Psoas muscle (tissue), 8 donors: ENCODE results near the gene CDC42EP3. TPM values are rescaled to one million over a fixed set of nuclear protein-coding genes. Genes with fewer than 3 reads are reported as not detected.

Experiments used
- ATAC-seq, 4 donors: fragments of 200-7000 bp; cut with Tn5 transposase; one replicate each; pipeline ENCODE4 v1.9.1; 2020; ENCODE audit warnings: moderate library complexity in 3 of 4, mild to moderate bottlenecking in 2 of 4
- DNase-seq, 2 donors: peaks; one replicate each; pipeline ENCODE4 v3.0.0-alpha.2; 2020
- H3K27ac ChIP-seq: fragments of 200-600 bp; one replicate; pipeline ENCODE4 v1.8.0; 2022
- H3K27me3 ChIP-seq, 3 donors: fragments of 200-600 bp in 1 of 3; one replicate each; pipeline versions ENCODE4 v1.6.1 to v1.8.0; 2013 to 2022; ENCODE audit warnings: low read length in 2 of 3, mild to moderate bottlenecking in 2 of 3, moderate library complexity in 1 of 3; ENCODE audit not compliant: insufficient read depth in 3 of 3
- H3K36me3 ChIP-seq, 2 donors: fragments of 200-600 bp in 1 of 2; one replicate each; pipeline versions ENCODE4 v1.6.1 to v1.8.0; 2013 to 2022; ENCODE audit warnings: low read depth in 1 of 2, mild to moderate bottlenecking in 1 of 2, moderate library complexity in 1 of 2; ENCODE audit not compliant: insufficient read depth in 1 of 2
- H3K4me1 ChIP-seq: fragments of 200-600 bp; one replicate; pipeline ENCODE4 v1.8.0; 2022
- H3K4me3 ChIP-seq: fragments of 200-600 bp; one replicate; pipeline ENCODE4 v1.8.0; 2022; ENCODE audit warnings: mild to moderate bottlenecking
- H3K9me3 ChIP-seq: fragments of 200-600 bp; one replicate; pipeline ENCODE4 v1.8.0; 2022
- CTCF ChIP-seq: fragments of 200-600 bp; IDR thresholded peaks from one replicate; pipeline ENCODE4 v1.8.0; 2022; ENCODE audit warnings: antibody characterized with exemption
- WGBS, 3 donors: extraction: QIAGEN DNeasy Blood & Tissue Kit; methylation state at CpG; one replicate each; pipeline versions ENCODE4 v1.1.6 to v1.1.7; 2013; 5-methylcytosine and 5-hydroxymethylcytosine counted together
- intact Hi-C, 2 donors: fragments of 100-400 bp; cut with DNase I; formaldehyde crosslinking; loops; one replicate each; pipeline versions ENCODE4 v1.11.0 to v1.14.2; 2022
- polyA plus RNA-seq, 3 donors: library from polyadenylated mRNA; stranded (reverse); fragments of 200-250 nt; gene quantifications; one replicate each; pipeline ENCODE4 v1.2.3, GENCODE V29; 2013
- total RNA-seq, 4 donors: library from RNA; stranded (reverse); fragmentation: NEBNext Ultra II Directional in 2 of 4; extraction: Animal tissue kit (Norgen Biotek cat#: 25700) in 2 of 4; gene quantifications; one replicate each; pipeline versions ENCODE4 v1.2.1 to v1.2.4, GENCODE V29; 2021 to 2023
- donor health status: healthy with polysubstance abuse.
- donor health status: DM: no; HTN: no; CAD: no; lungs with moderate emphysema.
- donor health status: Bipolar disorder and iron deficiency.
- donor health status: healthy.
- donor health status: DM: yes; HTN: yes; CAD: no.
- donor health status: DM: no; HTN: no; CAD: no.
- donor health status: DM: no; HTN: no; CAD: no.
- donor health status: DM: yes; HTN: yes; CAD: no.

CDC42EP3 gene
- total and polyA plus RNA-seq, 7 donors = 8.8 to 174 (median 50.9) TPM

GRCh38 chr2:37686792-37687526 is 15.5 kb upstream of the CDC42EP3 start:
- Histone ChIP-seq H3K27ac (no peak overlapping the region), H3K9me3 (no peaks in the 10 kb centered on the region), H3K27me3 (no peaks in the 10 kb centered on the region), H3K4me1 (peaks cover 12% of the 10 kb centered on the region), H3K36me3 (no peaks in the 10 kb centered on the region), H3K4me3 (no peak overlapping the region)
- DNase-seq = no peak
- no peak for TF ChIP-seq CTCF
- WGBS, 3 donors = 88 to 96% (median 92%) methylated on average over 1 of the region's 1 CpG
- intact Hi-C loops = no loop called here
- ATAC-seq = no peak

- intact Hi-C loops = no loop called here
- Histone ChIP-seq H3K27me3 (no peaks in the 10 kb centered on the region), H3K36me3 (no peaks in the 10 kb centered on the region), H3K27ac (no peak overlapping the region), H3K4me1 (peaks cover 12% of the 10 kb centered on the region), H3K4me3 (no peak overlapping the region), H3K9me3 (no peaks in the 10 kb centered on the region)
- 80 to 92% (median 91%) methylated on average over 4 of the region's 4 CpGs for WGBS, 3 donors
- DNase-seq (no peak), ATAC-seq (no peak)
- no peak for TF ChIP-seq CTCF
Measured at GRCh38 chr2:37684809-37685208, 13.4 kb upstream of the CDC42EP3 start.

GRCh38 chr2:37683921-37684780 is 12.7 kb upstream of the CDC42EP3 start:
- Histone ChIP-seq H3K4me3 (no peak overlapping the region), H3K9me3 (no peaks in the 10 kb centered on the region), H3K27ac (no peak overlapping the region), H3K36me3 (no peaks in the 10 kb centered on the region), H3K27me3 (no peaks in the 10 kb centered on the region), H3K4me1 (peaks cover 6% of the 10 kb centered on the region)
- no peak for DNase-seq
- TF ChIP-seq CTCF = no peak
- ATAC-seq = no peak
- intact Hi-C loops = no loop called here
- WGBS, 3 donors = 82 to 87% (median 85%) methylated on average over 6 of the region's 6 CpGs

GRCh38 chr2:37683241-37683640 is 11.8 kb upstream of the CDC42EP3 start:
- ATAC-seq = no peak
- Histone ChIP-seq H3K9me3 (no peaks in the 10 kb centered on the region), H3K27ac (no peak overlapping the region), H3K4me3 (no peak overlapping the region), H3K36me3 (no peaks in the 10 kb centered on the region), H3K4me1 (no peaks in the 10 kb centered on the region), H3K27me3 (no peaks in the 10 kb centered on the region)
- intact Hi-C loops = no loop called here
- no peak for DNase-seq
- 92 to 99% (median 94%) methylated on average over 3 of the region's 3 CpGs for WGBS, 3 donors
- TF ChIP-seq CTCF = no peak
